Kasumi-1 (cell line): ENCODE data around the gene MXRA5.
"Not testable (repeated sequence)": the region's sequence is repeated elsewhere in the genome, so short reads cannot be mapped to it uniquely, and the experiment has no call there.

Experiments used
- DNase-seq, 2 experiments: peaks; one replicate each; lab custom pipeline; 2025; lab: John Stamatoyannopoulos, UW

MXRA5 gene

GRCh38 chrX:3320471-3321046 is 25.9 kb downstream of the MXRA5 start:
- DNase-seq = no peak

GRCh38 chrX:3317191-3317718 is 29.2 kb downstream of the MXRA5 start:
- DNase-seq = no peak

- DNase-seq = no peak
Measured at GRCh38 chrX:3312109-3312508, 34.3 kb downstream of the MXRA5 start.

- DNase-seq = no peak
Measured at GRCh38 chrX:3307881-3308280, 38.6 kb downstream of the MXRA5 start.

GRCh38 chrX:3299636-3300035 is 46.8 kb downstream of the MXRA5 start:
- DNase-seq = no peak

- DNase-seq = no peak
Measured at GRCh38 chrX:3295731-3296130, 50.7 kb downstream of the MXRA5 start.

- DNase-seq = no peak
Measured at GRCh38 chrX:3293251-3293650, 53.2 kb downstream of the MXRA5 start.

GRCh38 chrX:3290561-3290960 is 55.9 kb downstream of the MXRA5 start:
- DNase-seq = no peak

GRCh38 chrX:3286196-3286945 is 60.1 kb downstream of the MXRA5 start:
- no peak for DNase-seq

GRCh38 chrX:3280706-3281105 is 65.7 kb downstream of the MXRA5 start:
- no peak for DNase-seq

- DNase-seq = not testable (repeated sequence)
Measured at GRCh38 chrX:3273668-3274067, 72.8 kb downstream of the MXRA5 start.

- peak in 1 of 2 experiments; percentile 18 for DNase-seq
Measured at GRCh38 chrX:3271834-3272186, 74.6 kb downstream of the MXRA5 start.

- no peak for DNase-seq
Measured at GRCh38 chrX:3271183-3271833, 75.1 kb downstream of the MXRA5 start.

- DNase-seq = no peak
Measured at GRCh38 chrX:3268829-3269228, 77.6 kb downstream of the MXRA5 start.

- no peak for DNase-seq
Measured at GRCh38 chrX:3263681-3264126, 82.7 kb downstream of the MXRA5 start.

GRCh38 chrX:3262901-3263300 is 83.6 kb downstream of the MXRA5 start:
- DNase-seq = no peak
